K562 (cell line): ENCODE data around the gene TMEM131L.

Experiments used
- POLR2AphosphoS5 ChIP-seq: IDR thresholded peaks from 2 replicates; pipeline ENCODE4 v1.6.1; 2011; ENCODE audit warnings: mild to moderate bottlenecking, low read depth, low read length, moderate library complexity; ENCODE audit not compliant: control insufficient read depth, insufficient read depth
- SRSF3 ChIP-seq: fragments of 200-400 bp; formaldehyde crosslinking; IDR thresholded peaks from 2 replicates; pipeline ENCODE4 v1.6.1; 2016; ENCODE audit warnings: mild to moderate bottlenecking, low read length, moderate library complexity; ENCODE audit not compliant: insufficient read depth
- TBP ChIP-seq: optimal IDR thresholded peaks from 2 replicates; pipeline ENCODE3; 2011; ENCODE audit warnings: low read depth, low read length, improper control_type of control experiment
- ZNF24 ChIP-seq: fragments of 450-650 bp; IDR thresholded peaks from 2 replicates; pipeline ENCODE4 v1.6.1; 2016
- TF ChIP-seq, protein P1 (sequence below), 3 experiments: IDR thresholded peaks in 2 of 3; conservative IDR thresholded peaks in 1 of 3; 2 replicates each; pipeline ENCODE4 v1.5.1; 2011 to 2012; ENCODE audit warnings: low read length in 3 of 3, mild to moderate bottlenecking in 3 of 3, control low read depth in 2 of 3, improper control_type of control experiment in 1 of 3, inconsistent platforms in 1 of 3, low read depth in 1 of 3, mixed read lengths in 1 of 3, moderate library complexity in 1 of 3; ENCODE audit not compliant: insufficient read depth in 2 of 3
- TF ChIP-seq, protein P2 (sequence below): fragments of 250-450 bp; sonication (Bioruptor Pico); IDR thresholded peaks from 2 replicates; pipeline ENCODE4 v1.8.0; 2021; ENCODE audit warnings: moderate library complexity, mild to moderate bottlenecking, inconsistent platforms

DNA sequence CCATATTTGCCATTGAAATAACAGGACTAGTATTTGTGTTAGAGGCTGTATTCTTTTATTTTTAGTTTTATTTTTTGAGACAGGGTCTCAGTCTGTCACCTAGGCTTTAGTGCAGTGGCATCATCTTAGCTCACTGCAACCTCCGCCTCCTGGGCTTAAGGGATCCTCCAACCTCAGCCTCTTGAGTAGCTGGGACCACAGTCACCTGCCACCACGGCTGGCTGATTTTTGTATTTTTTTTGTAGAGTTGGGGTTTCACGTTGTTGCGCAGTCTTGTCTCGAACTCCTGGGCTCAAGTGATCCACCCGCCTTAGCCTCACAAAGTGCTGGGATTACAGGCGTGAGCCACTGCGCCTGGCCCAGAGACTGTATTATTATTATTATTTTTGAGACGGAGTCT lies 15.3 kb downstream of the TMEM131L start:
- no peak for TF ChIP-seq TBP
- TF ChIP-seq SRSF3: no peak
- TF ChIP-seq ZNF24: no peak
- TF ChIP-seq, protein P1, sequence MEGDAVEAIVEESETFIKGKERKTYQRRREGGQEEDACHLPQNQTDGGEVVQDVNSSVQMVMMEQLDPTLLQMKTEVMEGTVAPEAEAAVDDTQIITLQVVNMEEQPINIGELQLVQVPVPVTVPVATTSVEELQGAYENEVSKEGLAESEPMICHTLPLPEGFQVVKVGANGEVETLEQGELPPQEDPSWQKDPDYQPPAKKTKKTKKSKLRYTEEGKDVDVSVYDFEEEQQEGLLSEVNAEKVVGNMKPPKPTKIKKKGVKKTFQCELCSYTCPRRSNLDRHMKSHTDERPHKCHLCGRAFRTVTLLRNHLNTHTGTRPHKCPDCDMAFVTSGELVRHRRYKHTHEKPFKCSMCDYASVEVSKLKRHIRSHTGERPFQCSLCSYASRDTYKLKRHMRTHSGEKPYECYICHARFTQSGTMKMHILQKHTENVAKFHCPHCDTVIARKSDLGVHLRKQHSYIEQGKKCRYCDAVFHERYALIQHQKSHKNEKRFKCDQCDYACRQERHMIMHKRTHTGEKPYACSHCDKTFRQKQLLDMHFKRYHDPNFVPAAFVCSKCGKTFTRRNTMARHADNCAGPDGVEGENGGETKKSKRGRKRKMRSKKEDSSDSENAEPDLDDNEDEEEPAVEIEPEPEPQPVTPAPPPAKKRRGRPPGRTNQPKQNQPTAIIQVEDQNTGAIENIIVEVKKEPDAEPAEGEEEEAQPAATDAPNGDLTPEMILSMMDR (IDR thresholded peaks at IDR 0.05 in 2 of 3, conservative IDR thresholded peaks at IDR 0.05 in 1 of 3; ENCODE audit: insufficient read depth in 2 of 3, low read depth in 1 of 3, low read length in 3 of 3): no peak
- TF ChIP-seq, protein P2, sequence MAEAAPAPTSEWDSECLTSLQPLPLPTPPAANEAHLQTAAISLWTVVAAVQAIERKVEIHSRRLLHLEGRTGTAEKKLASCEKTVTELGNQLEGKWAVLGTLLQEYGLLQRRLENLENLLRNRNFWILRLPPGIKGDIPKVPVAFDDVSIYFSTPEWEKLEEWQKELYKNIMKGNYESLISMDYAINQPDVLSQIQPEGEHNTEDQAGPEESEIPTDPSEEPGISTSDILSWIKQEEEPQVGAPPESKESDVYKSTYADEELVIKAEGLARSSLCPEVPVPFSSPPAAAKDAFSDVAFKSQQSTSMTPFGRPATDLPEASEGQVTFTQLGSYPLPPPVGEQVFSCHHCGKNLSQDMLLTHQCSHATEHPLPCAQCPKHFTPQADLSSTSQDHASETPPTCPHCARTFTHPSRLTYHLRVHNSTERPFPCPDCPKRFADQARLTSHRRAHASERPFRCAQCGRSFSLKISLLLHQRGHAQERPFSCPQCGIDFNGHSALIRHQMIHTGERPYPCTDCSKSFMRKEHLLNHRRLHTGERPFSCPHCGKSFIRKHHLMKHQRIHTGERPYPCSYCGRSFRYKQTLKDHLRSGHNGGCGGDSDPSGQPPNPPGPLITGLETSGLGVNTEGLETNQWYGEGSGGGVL (CRISPR knock-in tag): no peak
- TF ChIP-seq POLR2AphosphoS5: no peak
